Thyroid gland (tissue), 4 donors: ENCODE measurements around the gene CTDNEP1.

Source experiments
- POLR2A ChIP-seq, 2 donors: fragments of 450-650 bp; IDR thresholded peaks; one replicate each; pipeline ENCODE4 v1.6.1; 2017; ENCODE audit warnings: antibody characterized with exemption in 2 of 2, mild to moderate bottlenecking in 2 of 2, moderate library complexity in 1 of 2
- TF ChIP-seq, protein P1 (sequence below), 6 experiments: fragments of 200-600 bp in 3 of 6; fragments of 450-650 bp in 3 of 6; sonication (generic) in 3 of 6; IDR thresholded peaks; one replicate each; pipeline ENCODE4 v1.5.1; 2016 to 2019; ENCODE audit warnings: antibody characterized with exemption in 6 of 6, mild to moderate bottlenecking in 2 of 6, inconsistent platforms in 1 of 6, moderate library complexity in 1 of 6

DNA sequence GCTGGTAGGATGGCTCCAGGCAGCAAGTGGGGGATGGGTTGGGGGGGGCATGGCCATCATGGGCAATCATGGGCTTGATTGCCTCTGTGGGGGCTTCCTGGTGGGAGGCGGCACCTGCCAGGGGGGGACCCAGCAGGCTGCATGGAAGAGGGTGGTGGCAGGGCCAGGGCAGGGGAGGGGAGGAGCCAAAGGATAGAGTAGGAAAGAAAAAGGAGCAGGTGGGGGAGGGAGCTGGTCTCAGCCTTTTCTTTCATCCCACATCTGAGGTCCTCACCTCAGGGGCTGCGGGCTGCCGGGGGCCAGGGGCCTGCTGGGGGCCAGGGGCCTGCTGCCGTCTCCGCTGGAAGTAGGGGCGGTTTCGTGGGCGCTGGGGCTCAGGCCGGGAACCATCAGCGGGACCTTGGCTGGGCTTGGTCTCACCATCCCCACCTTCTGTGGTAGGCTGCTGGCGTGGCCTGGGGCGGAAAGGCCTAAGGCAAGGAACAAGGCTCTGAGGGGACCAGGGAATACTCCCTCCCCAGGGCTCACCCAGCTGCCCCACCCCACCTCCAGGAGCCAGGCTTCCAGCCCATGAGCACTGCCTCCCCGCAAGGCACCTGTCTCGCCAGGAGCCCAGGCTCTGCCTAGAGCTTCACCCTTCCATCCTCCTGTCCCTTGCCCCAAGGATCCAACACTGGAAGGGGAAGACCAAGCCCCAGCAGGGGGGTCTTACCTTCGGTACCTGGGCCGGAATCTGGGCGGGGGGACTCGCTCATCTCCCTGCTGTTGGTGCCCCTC lies 37.9 kb upstream of the CTDNEP1 start:
- TF ChIP-seq, protein P1, sequence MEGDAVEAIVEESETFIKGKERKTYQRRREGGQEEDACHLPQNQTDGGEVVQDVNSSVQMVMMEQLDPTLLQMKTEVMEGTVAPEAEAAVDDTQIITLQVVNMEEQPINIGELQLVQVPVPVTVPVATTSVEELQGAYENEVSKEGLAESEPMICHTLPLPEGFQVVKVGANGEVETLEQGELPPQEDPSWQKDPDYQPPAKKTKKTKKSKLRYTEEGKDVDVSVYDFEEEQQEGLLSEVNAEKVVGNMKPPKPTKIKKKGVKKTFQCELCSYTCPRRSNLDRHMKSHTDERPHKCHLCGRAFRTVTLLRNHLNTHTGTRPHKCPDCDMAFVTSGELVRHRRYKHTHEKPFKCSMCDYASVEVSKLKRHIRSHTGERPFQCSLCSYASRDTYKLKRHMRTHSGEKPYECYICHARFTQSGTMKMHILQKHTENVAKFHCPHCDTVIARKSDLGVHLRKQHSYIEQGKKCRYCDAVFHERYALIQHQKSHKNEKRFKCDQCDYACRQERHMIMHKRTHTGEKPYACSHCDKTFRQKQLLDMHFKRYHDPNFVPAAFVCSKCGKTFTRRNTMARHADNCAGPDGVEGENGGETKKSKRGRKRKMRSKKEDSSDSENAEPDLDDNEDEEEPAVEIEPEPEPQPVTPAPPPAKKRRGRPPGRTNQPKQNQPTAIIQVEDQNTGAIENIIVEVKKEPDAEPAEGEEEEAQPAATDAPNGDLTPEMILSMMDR (IDR thresholded peaks at IDR 0.05) = no peak
- TF ChIP-seq POLR2A (IDR thresholded peaks at IDR 0.05) = no peak
